ENCODE data around the gene MIEN1.

DNA sequence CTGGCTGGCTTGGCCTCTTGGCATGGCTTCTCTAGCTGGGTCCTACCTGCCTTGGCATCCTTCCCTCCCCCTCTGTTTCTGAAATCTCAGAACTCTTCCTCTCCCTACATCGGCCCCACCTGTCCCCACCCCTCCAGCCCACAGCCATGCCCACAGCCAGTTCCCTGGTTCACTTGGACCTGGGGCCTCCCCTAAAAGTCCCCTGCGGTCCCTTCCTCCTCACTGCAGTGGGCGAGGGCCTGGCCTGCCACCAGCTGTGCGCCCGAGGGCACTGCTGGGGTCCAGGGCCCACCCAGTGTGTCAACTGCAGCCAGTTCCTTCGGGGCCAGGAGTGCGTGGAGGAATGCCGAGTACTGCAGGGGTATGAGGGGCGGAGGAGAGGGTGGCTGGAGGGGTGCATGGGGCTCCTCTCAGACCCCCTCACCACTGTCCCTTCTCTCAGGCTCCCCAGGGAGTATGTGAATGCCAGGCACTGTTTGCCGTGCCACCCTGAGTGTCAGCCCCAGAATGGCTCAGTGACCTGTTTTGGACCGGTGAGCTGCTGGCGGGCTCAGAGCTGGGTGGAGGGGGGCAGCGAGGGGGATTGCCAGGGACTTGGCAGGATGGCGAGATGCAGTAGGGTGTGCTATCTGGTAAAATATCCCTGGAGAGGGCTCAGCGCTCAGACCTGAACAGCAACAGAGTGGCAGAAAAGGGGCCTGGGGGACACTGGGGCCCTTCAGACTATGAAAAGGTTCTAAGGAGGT is 14.1 kb downstream of the MIEN1 start:
- TF ChIP-seq EP300 (IDR thresholded peaks at IDR 0.05) = no peak
- no peak for TF ChIP-seq POLR2AphosphoS5 (IDR thresholded peaks at IDR 0.05)
- TF ChIP-seq, protein P1, sequence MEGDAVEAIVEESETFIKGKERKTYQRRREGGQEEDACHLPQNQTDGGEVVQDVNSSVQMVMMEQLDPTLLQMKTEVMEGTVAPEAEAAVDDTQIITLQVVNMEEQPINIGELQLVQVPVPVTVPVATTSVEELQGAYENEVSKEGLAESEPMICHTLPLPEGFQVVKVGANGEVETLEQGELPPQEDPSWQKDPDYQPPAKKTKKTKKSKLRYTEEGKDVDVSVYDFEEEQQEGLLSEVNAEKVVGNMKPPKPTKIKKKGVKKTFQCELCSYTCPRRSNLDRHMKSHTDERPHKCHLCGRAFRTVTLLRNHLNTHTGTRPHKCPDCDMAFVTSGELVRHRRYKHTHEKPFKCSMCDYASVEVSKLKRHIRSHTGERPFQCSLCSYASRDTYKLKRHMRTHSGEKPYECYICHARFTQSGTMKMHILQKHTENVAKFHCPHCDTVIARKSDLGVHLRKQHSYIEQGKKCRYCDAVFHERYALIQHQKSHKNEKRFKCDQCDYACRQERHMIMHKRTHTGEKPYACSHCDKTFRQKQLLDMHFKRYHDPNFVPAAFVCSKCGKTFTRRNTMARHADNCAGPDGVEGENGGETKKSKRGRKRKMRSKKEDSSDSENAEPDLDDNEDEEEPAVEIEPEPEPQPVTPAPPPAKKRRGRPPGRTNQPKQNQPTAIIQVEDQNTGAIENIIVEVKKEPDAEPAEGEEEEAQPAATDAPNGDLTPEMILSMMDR (IDR thresholded peaks at IDR 0.05) = no peak
- no peak for TF ChIP-seq POLR2A (IDR thresholded peaks at IDR 0.05)
